Fibroblast of lung (primary cell): Measurements from ENCODE around the gene STARD5. TPM values are rescaled to one million over a fixed set of nuclear protein-coding genes. Genes with fewer than 3 reads are reported as not detected.

Experiments used
- DNase-seq, 2 donors: peaks; one replicate each; pipeline versions ENCODE4 v3.0.0 to v3.0.0-alpha.2; 2010; ENCODE audit warnings: low read depth in 2 of 2
- H2AFZ ChIP-seq: 2 replicates; pipeline ENCODE4 v1.5.1; 2012; ENCODE audit warnings: low read length, control low read depth, inconsistent platforms
- H3K27ac ChIP-seq: 2 replicates; pipeline ENCODE4 v1.5.1; 2011; ENCODE audit warnings: low read length, control low read depth; ENCODE audit not compliant: insufficient read depth
- H3K27me3 ChIP-seq: 2 replicates; pipeline ENCODE4 v1.5.1; 2011; ENCODE audit warnings: mild to moderate bottlenecking, low read length; ENCODE audit not compliant: control insufficient read depth, insufficient read depth
- H3K36me3 ChIP-seq: 2 replicates; pipeline ENCODE4 v1.5.1; 2011; ENCODE audit warnings: low read length; ENCODE audit not compliant: control insufficient read depth, insufficient read depth
- H3K4me1 ChIP-seq: 2 replicates; pipeline ENCODE4 v1.5.1; 2011; ENCODE audit warnings: low read length; ENCODE audit not compliant: control insufficient read depth, insufficient read depth; ENCODE audit errors: extremely low read depth
- H3K4me2 ChIP-seq: 2 replicates; pipeline ENCODE4 v1.5.1; 2011; ENCODE audit warnings: low read length, control low read depth; ENCODE audit not compliant: insufficient read depth; ENCODE audit errors: extremely low read depth
- H3K4me3 ChIP-seq, 4 experiments: fragments of 200-600 bp in 1 of 4; sonication (generic) in 1 of 4; replicated peaks in 1 of 4; 2 replicates each; pipeline ENCODE4 v1.5.1; 2011 to 2016; ENCODE audit warnings: low read length in 4 of 4, low read depth in 3 of 4, mild to moderate bottlenecking in 3 of 4, control low read depth in 2 of 4, inconsistent platforms in 1 of 4, mixed read lengths in 1 of 4; ENCODE audit not compliant: insufficient read depth in 1 of 4; ENCODE audit errors: control extremely low read depth in 1 of 4
- H3K79me2 ChIP-seq: 2 replicates; pipeline ENCODE4 v1.5.1; 2012; ENCODE audit warnings: mild to moderate bottlenecking, low read length, inconsistent platforms; ENCODE audit not compliant: control insufficient read depth, insufficient read depth
- H3K9ac ChIP-seq: 2 replicates; pipeline ENCODE4 v1.5.1; 2011; ENCODE audit warnings: mild to moderate bottlenecking, low read length, control low read depth; ENCODE audit not compliant: insufficient read depth
- H3K9me3 ChIP-seq: 2 replicates; pipeline ENCODE4 v1.5.1; 2012; ENCODE audit warnings: low read depth, low read length; ENCODE audit not compliant: control insufficient read depth, insufficient read depth
- H4K20me1 ChIP-seq: 2 replicates; pipeline ENCODE4 v1.5.1; 2011; ENCODE audit warnings: low read length; ENCODE audit not compliant: control insufficient read depth, insufficient read depth; ENCODE audit errors: extremely low read depth
- CTCF ChIP-seq, 2 donors: IDR thresholded peaks in 1 of 2; conservative IDR thresholded peaks in 1 of 2; 1 replicate in 1 of 2; 2 replicates in 1 of 2; pipeline ENCODE4 v1.5.1; 2011 to 2012; ENCODE audit warnings: low read length in 2 of 2, control low read depth in 1 of 2, inconsistent platforms in 1 of 2, low read depth in 1 of 2, mild to moderate bottlenecking in 1 of 2
- EZH2 ChIP-seq: IDR thresholded peaks from 2 replicates; pipeline ENCODE4 v1.5.1; 2012; ENCODE audit warnings: low read length, control low read depth, mild to moderate bottlenecking; ENCODE audit errors: missing control alignments
- polyA plus RNA-seq, 2 donors: library from polyadenylated mRNA; depleted of rRNA in 1 of 2; stranded (reverse) in 1 of 2; unstranded in 1 of 2; fragments of >200 nt; gene quantifications; 2 replicates each; pipeline ENCODE4 v1.2.1, GENCODE V29; 2011 to 2012; ENCODE audit warnings: missing spikeins in 1 of 2
- total RNA-seq: library from RNA; depleted of rRNA; stranded (reverse); fragments of >200 nt; gene quantifications from 2 replicates; pipeline ENCODE4 v1.2.1, GENCODE V29; 2014

STARD5 gene
- total and polyA plus RNA-seq, 2 donors (not counting 1 experiment from before 2014, with no cell fraction given) = 14.9 to 20.1 TPM

- no peak overlapping the region for H3K4me2 ChIP-seq
Observed at GRCh38 chr15:81303244-81304225, 20.4 kb downstream of the STARD5 start.

GRCh38 chr15:81302701-81303109 lies 21.2 kb downstream of the STARD5 start:
- Histone ChIP-seq H3K4me2 (no peak overlapping the region), H3K4me1 (peaks cover 3% of the 10 kb centered on the region), H3K4me3 (no peak overlapping the region), H2AFZ (no peak overlapping the region), H3K36me3 (no peaks in the 10 kb centered on the region), H3K79me2 (no peaks in the 10 kb centered on the region), H3K27me3 (no peaks in the 10 kb centered on the region), H3K27ac (no peak overlapping the region), H4K20me1 (no peaks in the 10 kb centered on the region), H3K9ac (no peak overlapping the region), H3K9me3 (no peaks in the 10 kb centered on the region)
- no peak for DNase-seq
- TF ChIP-seq EZH2 = no peak
- TF ChIP-seq CTCF (conservative IDR thresholded peaks at IDR 0.05 in 1 of 2, IDR thresholded peaks at IDR 0.05 in 1 of 2; ENCODE audit: low read depth in 1 of 2, low read length in 2 of 2) = no peak

More at GRCh38 chr15:81303244-81304225, 20.4 kb downstream of the STARD5 start:
- Histone ChIP-seq H4K20me1 (no peaks in the 10 kb centered on the region), H3K36me3 (no peaks in the 10 kb centered on the region), H3K27me3 (no peaks in the 10 kb centered on the region), H3K9me3 (no peaks in the 10 kb centered on the region), H3K9ac (no peak overlapping the region), H2AFZ (no peak overlapping the region), H3K4me3 (no peak overlapping the region), H3K4me1 (peaks cover 3% of the 10 kb centered on the region), H3K27ac (no peak overlapping the region), H3K79me2 (no peaks in the 10 kb centered on the region)
- peak in 1 of 2 donors; percentile 40 for DNase-seq
- TF ChIP-seq EZH2 = no peak
- no peak for TF ChIP-seq CTCF (conservative IDR thresholded peaks at IDR 0.05 in 1 of 2, IDR thresholded peaks at IDR 0.05 in 1 of 2; ENCODE audit: low read depth in 1 of 2, low read length in 2 of 2)

- H3K79me2 ChIP-seq = no peaks in the 10 kb centered on the region
- H3K36me3 ChIP-seq = no peaks in the 10 kb centered on the region
- H3K4me3 ChIP-seq = no peak overlapping the region
- no peak overlapping the region for H3K4me2 ChIP-seq
- no peaks in the 10 kb centered on the region for H3K27me3 ChIP-seq
- peaks cover 6% of the 10 kb centered on the region for H3K4me1 ChIP-seq
- H2AFZ ChIP-seq = no peak overlapping the region
- no peak overlapping the region for H3K9ac ChIP-seq
- H4K20me1 ChIP-seq = no peaks in the 10 kb centered on the region
- H3K27ac ChIP-seq = no peak overlapping the region
- H3K9me3 ChIP-seq = no peaks in the 10 kb centered on the region
- DNase-seq = no peak
- TF ChIP-seq EZH2 (no peak), CTCF (conservative IDR thresholded peaks at IDR 0.05 in 1 of 2, IDR thresholded peaks at IDR 0.05 in 1 of 2; ENCODE audit: low read depth in 1 of 2, low read length in 2 of 2) (no peak)
Observed at GRCh38 chr15:81301815-81302399, 22.0 kb downstream of the STARD5 start.
